Caki2 (cell line): ENCODE results near the gene C12orf54. TPM values are rescaled to one million over a fixed set of nuclear protein-coding genes. Genes with fewer than 3 reads are reported as not detected.
"Not testable (repeated sequence)": the region's sequence is repeated elsewhere in the genome, so short reads cannot be mapped to it uniquely, and the experiment has no call there.

Experiments
- DNase-seq: peaks from one replicate; pipeline ENCODE4 v3.0.0-alpha.2; 2015; ENCODE audit warnings: low read depth
- in situ Hi-C: cut with HindIII; loops from 2 replicates; pipeline ENCODE4 v1.10.0; 2016; ENCODE audit warnings: low sequenced_read_pairs, low pct_unique_long_range_greater_than_20kb, mixed read lengths
- total RNA-seq: library from RNA; depleted of rRNA; stranded (reverse); fragments of >200 nt; shearing (Covaris generic); gene quantifications from 2 replicates; pipeline ENCODE4 v1.2.3, GENCODE V29; 2014; ENCODE audit warnings: low replicate concordance; rRNA removed

C12orf54 gene
- total RNA-seq = not detected in 2 replicates

DNA sequence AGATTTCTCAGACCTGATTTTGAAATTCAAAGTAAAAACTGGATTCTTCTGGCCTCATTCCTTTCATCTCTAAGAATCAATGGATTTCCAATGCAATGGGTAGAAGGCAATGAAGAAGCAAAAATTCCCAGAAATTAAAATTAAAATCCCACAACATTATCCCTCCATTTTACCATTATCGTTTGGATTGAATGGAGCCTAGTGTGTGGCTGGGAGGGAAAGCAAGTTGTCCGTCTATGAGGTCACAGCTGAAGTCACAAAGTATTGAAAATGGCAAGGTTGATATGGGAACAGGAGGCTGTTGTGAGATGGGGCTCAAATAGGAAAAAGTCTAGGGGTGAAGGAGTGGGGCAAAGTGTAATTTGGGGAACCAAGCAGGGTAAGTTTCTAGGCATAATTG, at the start of gene C12orf54:
Gene C12orf54 (plus strand): TSS at position 301 of the 400 bp plus-strand sequence. CDS start 799 bp downstream, outside the sequence.
- in situ Hi-C loops = no loop called here
- no peak for DNase-seq

DNA sequence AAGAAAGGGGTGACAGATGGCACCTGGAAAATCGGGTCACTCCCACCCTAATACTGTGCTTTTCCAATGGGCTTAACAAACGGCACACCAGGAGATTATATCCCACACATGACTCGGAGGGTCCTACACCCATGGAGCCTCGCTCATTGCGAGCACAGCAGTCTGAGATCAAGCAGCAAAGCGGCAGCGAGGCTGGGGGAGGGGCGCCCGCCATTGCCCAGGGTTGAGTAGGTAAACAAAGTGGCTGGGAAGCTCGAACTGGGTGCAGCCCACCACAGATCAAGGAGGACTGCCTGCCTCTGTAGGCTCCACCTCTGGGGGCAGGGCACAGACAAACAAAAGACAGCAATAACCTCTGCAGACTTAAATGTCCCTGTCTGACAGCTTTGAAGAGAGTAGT, 48.3 kb upstream of the C12orf54 start:
- in situ Hi-C loops, DNase-seq: not testable (repeated sequence)

DNA sequence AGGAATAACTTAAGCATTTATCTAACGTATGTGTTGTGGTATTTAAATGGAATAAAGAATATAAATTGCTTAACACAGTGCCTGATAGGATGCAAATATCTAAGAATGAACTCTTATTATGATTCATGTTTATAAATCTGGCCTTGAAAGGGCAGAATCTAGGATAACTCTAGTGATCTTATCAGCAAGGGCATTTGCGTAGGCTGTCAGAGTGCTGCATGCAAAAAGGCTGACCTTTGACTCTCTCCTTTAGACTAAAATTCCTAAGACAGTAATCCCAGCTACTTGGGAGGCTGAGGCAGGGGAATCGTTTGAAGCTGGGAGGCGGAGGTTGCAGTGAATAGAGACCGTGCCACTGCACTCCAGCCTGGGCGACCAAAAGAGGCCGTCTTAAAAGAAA, 41.2 kb upstream of the C12orf54 start:
- no peak for DNase-seq
- in situ Hi-C loops = no loop called here

DNA sequence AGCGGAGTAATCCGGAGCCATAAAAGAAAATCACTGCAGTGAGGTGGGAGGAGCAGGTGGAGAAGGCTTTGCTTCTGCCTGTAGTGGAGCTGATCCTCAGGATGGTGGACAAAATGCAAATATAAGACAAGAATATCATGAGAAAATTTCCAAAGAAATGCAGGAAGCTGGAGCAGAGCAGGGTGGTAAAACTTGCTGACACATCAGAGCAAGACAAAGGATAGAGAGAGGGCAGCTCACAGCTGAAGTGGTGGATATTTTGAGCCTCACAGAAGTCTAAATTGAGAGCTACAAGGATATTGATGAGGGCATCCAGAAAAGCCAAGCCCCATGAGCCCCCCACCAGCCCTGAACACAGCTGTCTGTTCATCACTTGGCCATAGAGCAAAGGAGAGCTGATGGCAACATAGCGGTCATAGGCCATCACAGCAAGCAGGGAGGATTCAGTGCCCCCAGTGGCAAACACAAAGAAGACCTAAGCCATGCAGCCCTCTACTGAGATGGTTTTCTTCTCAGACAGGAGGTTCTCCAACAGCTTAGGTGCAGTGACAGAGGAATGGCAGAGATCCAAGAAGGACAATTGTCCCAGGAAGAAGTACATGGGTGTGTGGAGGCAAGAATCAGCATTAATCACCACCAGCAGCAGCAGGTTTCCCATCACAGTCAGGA, 40.0 kb upstream of the C12orf54 start:
- in situ Hi-C loops = no loop called here
- no peak for DNase-seq

DNA sequence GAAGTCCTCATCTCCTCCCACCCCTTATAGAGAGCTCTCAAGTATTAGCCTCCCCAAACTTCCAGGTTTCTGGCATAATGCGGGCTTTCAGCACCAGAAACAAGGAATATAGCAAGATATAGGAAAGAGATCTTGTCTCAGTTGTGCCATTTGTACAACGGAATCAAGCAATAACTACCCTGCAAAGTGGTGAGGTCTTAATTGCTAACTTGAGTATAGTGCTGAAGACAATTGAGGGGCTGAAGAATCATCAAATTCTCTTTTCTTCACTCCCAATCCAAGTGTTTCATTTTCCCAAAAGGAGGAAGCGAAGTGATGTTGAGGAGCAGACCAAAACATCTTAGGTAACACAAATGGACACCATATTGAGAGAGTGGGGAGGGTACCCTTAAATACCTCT, 36.8 kb upstream of the C12orf54 start:
- in situ Hi-C loops = no loop called here
- no peak for DNase-seq

DNA sequence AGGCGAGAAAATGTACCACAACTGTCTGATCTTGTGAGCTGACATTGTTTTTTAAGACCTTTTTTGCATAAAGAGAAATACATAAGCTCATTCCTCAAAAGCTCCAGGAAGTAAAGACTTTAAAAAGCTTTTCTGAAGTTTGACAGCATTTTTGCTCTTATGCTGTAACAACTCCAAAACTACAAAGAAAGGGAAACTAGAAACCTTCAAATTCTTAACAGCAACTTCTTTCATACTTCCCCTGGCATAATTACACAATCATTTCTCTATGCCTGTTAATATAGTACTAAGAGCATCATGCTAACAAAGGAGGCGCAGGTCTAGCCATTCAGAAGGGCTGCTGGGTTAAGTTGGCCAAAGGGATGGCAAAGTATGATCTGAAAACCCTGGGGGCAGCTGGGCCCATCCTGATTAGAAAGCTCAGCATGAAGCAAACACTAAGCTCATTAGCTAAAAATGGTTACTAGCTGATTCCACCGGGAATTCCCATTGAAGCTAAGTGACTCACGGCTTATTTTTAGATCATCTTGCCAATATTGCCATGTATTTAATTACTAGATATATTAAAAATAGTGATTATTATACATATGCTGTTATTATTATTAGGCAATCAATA, 36.0 kb upstream of the C12orf54 start:
- in situ Hi-C loops = no loop called here
- no peak for DNase-seq

DNA sequence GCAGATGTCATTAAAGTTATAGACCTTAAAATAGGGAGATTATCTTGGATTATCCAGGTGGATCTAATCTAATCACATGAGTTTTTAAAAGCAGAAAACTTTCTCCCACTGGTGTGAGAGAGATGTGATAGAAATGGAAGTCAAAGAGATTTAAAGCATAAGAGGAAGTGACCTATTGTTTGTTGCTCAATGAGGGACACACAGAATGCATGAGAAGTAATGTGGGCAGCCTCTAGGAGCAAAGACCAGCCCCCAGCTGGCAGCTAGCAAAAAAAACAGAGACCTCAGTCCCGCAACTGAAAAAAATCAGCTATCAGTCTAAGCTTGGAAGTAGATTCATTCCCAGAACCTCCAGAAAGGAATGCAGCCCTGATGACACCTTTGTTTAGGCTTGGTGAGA, 34.5 kb upstream of the C12orf54 start:
- in situ Hi-C loops = no loop called here
- DNase-seq = no peak

DNA sequence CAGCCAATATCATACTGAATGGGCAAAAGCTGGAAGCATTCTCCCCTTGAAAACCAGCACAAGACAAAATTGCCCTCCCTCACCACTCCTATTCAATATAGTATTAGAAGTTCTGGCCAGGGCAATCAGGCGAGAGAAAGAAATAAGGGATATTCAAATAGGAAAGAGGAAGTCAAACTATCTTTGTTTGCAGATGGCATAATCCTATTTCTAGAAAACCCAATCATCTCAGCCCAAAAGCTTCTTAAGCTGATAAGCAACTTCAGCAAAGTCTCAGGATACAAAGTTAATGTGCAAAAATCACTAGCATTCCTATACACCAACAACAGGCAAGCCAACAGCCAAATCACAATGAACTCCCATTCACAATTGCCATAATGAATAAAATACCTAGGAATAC, 30.9 kb upstream of the C12orf54 start:
- in situ Hi-C loops = no loop called here
- no peak for DNase-seq

DNA sequence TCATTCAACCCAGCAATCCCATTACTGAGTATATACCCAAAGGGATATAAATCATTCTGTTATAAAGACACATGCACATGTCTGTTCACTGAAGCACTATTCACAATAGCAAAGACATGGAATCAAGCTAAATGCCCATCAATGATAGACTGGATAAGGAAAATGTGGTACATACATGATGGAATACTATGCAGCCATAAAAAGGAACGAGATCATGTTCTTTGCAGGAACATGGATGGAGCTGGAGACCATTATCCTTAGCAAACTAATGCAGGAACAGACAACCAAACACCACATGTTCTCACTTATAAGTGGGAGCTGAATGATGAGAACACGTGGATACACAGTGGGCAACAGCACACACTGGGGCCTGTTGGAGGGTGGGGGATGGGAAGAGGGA, 29.3 kb upstream of the C12orf54 start:
- in situ Hi-C loops, DNase-seq: not testable (repeated sequence)

DNA sequence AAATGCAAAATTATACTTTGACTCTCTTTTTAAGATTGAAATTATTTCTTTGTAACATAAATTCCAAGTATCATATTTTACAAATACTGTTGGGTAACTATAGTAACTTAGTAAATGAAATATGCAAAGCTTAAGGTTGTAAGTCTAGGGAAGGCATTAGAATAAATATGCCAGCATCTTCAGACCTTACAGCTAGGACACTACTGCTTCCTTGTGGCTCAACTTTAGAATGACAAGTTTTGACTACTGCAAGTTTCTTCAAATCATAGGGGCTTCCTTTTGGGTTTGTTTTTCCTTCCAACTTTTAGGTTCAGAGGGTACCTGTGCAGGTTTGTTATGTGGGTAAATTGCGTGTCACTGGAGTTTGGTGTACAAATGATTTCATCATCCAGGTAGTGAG, 27.6 kb upstream of the C12orf54 start:
- in situ Hi-C loops = no loop called here
- DNase-seq = no peak

DNA sequence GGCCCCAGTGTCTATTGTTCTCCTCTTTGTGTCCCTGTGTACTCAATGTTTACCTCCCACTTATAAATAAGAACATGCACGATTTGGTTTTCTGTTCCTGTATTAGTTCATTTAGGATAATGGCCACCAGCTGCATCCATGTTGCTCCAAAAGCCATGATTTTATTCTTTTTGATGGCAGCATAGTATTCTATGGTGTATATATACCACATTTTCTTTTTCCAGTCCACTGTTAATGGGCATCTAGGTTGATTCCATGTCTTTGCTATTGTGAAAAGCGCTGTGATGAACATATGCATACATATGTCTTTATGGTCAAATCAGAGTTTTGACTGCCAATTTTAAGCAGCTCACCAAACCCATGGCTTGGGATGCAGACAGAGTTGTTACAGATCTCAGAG, 27.2 kb upstream of the C12orf54 start:
- DNase-seq = no peak
- in situ Hi-C loops = no loop called here

DNA sequence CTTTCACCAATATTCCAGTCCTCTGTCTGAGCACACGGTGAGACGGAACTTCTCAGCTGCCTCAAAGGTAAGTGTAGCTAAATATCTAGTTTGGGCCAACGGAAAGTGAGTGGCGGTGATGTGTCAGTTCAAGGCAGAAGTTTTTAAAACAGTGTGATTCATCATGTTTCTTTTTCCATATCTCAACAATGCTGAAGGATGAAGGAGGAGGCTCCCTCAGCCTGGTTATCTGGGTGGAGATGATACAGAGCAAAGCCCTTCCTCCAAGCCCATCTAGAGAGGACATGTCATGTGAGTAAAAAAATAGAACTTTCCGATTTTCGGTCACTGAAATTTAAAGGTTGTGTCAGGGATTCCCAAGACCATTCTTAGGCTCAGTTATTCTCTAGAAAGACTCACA, 23.0 kb upstream of the C12orf54 start:
- no peak for DNase-seq
- in situ Hi-C loops = no loop called here

DNA sequence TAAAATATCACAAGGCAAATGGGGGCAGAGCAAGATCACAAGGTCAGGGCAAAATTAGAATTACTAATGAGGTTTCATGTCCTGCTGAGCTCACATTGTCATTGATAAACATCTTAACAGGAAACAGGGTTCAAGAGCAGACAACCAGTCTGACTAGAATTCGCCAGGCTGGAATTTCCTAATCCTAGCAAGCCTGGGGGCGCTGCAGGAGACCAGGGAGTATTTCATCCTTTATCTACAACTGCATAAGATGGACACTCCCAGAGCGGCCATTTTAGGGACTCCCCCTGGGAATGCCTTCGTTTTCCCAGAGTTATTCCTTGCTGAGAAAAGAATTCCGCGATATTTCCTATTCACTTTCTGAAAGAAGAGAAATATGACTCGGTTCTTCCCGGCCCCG, 13.3 kb upstream of the C12orf54 start:
- in situ Hi-C loops = not testable (repeated sequence)

DNA sequence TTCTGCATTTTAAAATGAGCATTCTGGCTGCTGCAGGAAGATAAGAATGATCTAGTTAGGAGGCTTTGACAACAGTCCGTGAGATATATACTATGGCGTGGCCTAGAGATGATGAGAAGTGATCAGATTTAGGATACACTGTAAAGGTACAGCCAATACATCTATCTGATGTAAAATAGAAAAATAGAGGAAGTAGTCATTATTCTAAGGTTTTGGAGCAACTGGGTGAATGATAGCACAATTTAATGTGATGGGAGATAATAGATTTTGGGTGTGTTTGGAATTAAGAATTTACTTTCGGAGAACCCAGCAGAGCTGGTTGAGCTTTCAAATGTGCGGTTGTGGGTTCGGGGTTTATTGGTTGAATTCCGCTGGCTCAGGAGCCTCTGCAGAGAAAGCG, 10.0 kb upstream of the C12orf54 start, which contains the start of gene ANP32D:
Gene ANP32D (plus strand): TSS at position 301 of the 400 bp plus-strand sequence. CDS start 106 bp downstream, outside the sequence.
- in situ Hi-C loops = no loop called here

More for the DNA sequence above, 13.3 kb upstream of the C12orf54 start:
- not testable (repeated sequence) for DNase-seq

DNA sequence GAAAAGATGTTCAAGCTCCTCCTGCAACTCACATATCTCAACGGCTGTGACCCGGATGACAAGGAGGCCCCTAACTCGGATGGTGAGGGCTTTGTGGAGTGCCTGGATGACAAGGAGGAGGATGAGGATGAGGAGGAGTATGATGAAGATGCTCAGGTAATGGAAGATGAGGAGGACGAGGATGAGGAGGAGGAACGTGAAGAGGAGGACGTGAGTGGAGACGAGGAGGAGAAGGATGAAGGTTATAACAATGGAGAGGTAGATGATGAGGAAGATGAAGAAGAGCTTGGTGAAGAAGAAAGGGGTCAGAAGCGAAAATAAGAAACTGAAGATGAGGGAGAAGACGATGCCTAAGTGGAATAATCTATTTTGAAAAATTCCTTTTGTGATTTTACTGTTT, 9.2 kb upstream of the C12orf54 start:
- in situ Hi-C loops = no loop called here
- DNase-seq = no peak

More for the DNA sequence above, 10.0 kb upstream of the C12orf54 start, which contains the start of gene ANP32D:
- no peak for DNase-seq

DNA sequence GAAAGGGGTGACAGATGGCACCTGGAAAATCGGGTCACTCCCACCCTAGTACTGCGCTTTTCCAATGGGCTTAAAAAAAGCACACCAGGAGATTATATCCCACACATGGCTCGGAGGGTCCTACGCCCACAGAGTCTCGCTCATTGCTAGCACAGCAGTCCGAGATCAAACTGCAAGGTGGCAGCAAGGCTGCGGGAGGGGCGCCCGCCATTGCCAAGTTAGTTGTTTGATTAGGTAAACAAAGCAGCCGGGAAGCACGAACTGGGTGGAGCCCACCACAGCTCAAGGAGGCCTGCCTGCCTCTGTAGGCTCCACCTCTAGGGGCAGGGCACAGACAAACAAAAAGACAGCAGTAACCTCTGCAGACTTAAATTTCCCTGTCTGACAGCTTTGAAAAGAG, 7.8 kb upstream of the C12orf54 start:
- in situ Hi-C loops, DNase-seq: not testable (repeated sequence)

DNA sequence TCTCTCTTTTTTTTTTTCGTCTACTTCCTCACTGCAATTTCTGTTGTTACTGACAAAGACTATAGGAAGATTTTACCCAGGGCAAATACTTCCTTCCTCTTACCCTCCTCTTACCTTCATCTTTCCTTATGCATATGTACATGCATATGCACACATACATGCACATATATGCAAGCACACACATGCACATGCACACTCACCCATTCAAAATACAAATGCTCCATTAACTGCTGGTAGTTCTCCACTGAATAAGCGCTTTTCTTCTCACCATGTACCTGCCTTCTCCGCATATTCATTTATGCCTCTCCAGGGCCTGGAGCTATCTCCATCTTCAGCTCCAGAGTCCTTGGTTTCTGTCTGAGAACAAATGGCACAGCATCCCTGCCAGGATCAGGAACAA, 632 bp downstream of the C12orf54 start:
- no peak for DNase-seq
- in situ Hi-C loops = no loop called here

DNA sequence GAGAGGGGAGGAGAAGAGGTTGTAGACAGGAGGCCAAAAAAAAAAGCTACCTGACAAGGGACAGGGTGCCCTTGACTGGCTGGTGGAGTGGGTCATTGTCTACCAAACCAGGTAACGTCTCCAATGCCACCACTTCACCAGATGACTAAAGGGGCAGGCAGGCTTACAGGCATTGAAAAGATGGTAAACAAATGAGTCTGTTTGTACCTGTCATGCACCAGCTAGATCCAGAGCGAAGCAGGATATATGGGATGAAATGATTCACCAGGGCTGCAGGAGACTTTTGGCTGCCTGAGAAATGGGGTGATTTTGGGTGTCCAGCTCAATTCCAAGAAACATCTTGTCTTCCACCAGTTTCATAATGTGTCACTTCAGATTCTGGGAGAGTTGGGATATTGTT, 4.0 kb downstream of the C12orf54 start:
- in situ Hi-C loops = no loop called here

DNA sequence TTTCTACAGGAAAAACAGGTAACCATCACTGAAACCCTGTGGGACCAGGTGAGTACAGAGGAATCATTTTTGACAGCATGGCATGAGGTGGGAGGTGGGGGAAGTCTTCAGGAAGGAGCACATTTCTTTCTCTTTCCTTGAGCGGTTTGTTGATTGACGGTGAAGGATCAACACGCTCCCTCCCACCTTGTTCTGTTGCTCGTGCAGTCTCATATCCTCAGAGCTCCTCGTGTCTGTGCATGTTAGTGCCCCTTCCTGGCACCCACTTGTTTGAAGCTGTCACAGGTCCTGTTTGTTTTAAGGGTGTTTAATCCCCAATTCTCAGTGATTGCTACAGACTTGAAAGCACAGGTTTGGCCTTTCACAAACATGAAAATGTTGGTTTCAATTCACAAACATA, 4.4 kb downstream of the C12orf54 start:
- DNase-seq = no peak
- in situ Hi-C loops = no loop called here

More for the DNA sequence above, 4.0 kb downstream of the C12orf54 start:
- DNase-seq = no peak

DNA sequence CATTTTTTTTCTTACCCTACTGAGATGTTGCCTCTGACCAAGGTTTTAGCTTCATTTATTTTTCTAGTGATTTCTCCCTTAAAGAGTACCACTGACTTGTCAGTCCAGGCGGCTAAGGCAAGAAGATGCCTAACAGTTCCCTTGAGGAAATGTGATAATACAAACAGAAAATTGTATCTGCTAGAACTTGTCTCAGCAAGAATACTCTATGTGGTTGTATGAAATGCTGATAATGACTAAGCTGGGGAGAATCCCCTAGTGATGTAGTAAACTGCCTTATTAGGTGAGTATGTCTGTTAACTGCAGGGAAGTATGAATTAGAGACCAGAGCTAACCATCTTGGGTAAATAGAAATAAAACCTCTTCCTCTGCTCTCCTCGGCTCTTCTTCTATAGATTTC, 6.7 kb downstream of the C12orf54 start:
- DNase-seq = no peak
- in situ Hi-C loops = no loop called here
